Measurements from ENCODE around the gene APOL3.

DNA sequence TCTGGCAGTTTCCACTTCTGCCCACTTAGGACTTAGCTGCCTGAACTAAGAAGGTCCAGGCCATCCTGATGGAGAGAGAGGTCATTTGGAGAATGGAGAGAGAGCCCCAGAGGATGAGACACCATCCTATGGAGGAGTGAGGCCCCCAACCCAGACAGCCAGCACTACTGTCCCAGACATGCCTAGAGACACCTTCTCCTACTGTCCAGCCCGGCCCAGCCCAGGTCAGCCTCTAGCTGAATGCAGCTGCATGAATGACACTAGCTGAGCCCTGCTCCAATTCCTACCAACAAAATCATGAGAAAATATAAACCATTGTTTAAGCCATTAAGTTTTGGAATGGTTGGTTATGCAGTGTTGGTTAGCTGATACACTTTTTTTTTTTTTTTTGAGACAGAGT, 47.4 kb downstream of the APOL3 start:
- no peak for TF ChIP-seq EZH2 (IDR thresholded peaks at IDR 0.05; ENCODE audit: borderline replicate concordance, low read length)
- TF ChIP-seq, protein P1, sequence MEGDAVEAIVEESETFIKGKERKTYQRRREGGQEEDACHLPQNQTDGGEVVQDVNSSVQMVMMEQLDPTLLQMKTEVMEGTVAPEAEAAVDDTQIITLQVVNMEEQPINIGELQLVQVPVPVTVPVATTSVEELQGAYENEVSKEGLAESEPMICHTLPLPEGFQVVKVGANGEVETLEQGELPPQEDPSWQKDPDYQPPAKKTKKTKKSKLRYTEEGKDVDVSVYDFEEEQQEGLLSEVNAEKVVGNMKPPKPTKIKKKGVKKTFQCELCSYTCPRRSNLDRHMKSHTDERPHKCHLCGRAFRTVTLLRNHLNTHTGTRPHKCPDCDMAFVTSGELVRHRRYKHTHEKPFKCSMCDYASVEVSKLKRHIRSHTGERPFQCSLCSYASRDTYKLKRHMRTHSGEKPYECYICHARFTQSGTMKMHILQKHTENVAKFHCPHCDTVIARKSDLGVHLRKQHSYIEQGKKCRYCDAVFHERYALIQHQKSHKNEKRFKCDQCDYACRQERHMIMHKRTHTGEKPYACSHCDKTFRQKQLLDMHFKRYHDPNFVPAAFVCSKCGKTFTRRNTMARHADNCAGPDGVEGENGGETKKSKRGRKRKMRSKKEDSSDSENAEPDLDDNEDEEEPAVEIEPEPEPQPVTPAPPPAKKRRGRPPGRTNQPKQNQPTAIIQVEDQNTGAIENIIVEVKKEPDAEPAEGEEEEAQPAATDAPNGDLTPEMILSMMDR (conservative IDR thresholded peaks at IDR 0.05 in 1 of 2, IDR thresholded peaks at IDR 0.05 in 1 of 2; ENCODE audit: extremely low read depth in 1 of 2, insufficient read depth in 1 of 2, low read depth in 1 of 2, low read length in 2 of 2) = no peak

All from mammary epithelial cell (primary cell).